SHP77 (cell line): Measurements from ENCODE around the gene EXD1.
"Not testable (repeated sequence)": the region's sequence is repeated elsewhere in the genome, so short reads cannot be mapped to it uniquely, and the experiment has no call there.

ENCODE experiments used
- DNase-seq, 2 experiments: peaks; one replicate each; lab custom pipeline; 2025; lab: John Stamatoyannopoulos, UW

The EXD1 gene

DNA sequence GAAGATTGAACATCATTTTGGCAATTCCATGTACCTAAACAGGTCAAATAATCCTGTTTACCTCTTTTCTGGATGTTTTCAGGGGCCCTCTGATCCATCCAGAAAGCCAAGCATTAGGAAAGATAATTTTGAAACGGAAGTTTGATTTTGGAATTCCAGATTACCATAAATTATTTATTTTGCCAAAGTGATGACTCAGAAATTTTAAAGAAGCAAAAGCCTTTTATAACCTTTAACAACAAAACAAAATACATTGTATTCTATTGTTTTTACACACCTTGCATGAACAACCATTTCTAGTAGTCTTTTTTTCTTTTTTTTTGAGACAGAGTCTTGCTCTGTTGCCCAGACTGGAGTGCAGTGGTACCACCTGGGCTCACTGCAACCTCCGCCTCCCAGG is 82.5 kb downstream of the EXD1 start:
- DNase-seq = no peak

DNA sequence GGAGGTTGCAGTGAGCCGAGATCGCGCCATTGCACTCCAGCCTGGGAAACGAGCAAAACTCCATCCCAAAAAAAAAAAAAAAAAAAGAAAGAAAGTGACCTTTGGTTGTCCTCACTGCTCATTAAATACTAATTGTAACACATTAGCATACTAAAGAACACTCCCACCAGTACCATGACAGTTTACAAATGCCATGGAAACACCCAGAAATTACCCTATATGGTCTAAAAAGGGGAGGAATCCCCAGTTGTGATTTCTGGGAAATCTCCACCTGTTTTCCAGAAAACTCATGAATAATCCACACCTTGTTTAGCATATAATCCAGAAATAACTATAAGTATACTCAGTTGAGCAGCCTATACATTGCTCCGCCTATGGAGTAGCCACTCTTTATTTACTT is 90.9 kb downstream of the EXD1 start:
- no peak for DNase-seq

DNA sequence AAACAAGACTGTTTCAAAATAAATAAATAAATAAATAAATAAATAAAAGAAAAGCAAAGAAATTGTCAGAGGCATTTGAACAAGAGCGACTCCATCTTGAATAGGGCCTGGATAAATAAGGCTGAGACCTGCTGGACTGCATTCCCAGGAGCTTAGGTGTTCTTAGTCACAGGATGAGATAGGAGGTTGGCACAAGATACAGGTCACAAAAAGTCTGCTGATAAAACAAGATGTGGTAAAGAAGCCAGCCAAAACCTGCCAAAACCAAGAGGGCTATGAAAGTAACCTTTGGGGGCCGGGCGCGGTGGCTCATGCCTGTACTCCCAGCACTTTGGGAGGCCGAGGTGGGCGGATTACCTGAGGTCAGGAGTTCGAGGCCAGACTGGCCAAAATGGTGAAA is 91.4 kb downstream of the EXD1 start:
- DNase-seq = not testable (repeated sequence)

DNA sequence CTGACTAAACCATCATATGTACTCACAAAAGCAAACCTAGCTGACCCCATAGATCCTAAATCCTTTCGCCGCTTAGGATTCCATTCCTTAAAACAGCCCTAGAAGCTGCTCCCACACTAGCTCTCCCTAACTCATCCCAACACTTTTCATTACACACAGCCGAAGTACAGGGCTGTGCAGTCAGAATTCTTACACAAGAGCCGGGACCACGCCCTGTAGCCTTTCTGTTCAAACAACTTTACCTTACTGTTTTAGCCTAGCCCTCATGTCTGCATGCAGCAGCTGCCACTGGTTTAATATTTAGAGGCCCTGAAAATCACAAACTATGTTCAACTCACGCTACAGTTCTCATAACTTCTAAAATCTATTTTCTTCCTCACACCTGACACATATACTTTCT is 95.0 kb downstream of the EXD1 start:
- not testable (repeated sequence) for DNase-seq

DNA sequence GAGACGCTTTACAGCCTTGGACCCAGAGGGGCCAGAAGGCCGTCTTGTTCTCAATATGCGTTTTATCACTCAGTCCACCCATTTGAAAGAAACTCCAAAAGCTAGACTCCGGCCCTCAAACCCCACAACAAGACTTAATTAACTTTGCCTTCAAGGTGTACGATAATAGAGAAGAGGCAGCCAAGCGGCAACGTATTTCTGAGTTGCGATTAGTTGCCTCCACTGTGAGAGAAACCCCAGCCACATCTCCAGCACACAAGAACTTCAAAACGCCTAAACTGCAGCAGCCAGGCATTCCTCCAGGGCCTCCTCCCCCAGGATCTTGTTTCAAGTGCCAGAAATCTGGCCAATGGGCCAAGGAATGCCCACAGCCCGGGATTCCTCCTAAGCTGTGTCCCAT is 97.1 kb downstream of the EXD1 start:
- DNase-seq = no peak
